ENCODE measurements around the gene CFD.
"Not testable (repeated sequence)": the region's sequence is repeated elsewhere in the genome, so short reads cannot be mapped to it uniquely, and the experiment has no call there.

Gene CFD

GRCh38 chr19:820212-820611, 39.3 kb upstream of the CFD start:
- H3K4me3 Mint-ChIP-seq; H3K27ac Mint-ChIP-seq; H3K36me3 Mint-ChIP-seq (ENCODE audit: low read depth); intact Hi-C loops (cut with micrococcal nuclease): not testable (repeated sequence)
- peaks cover 11% of the 10 kb centered on the region for H3K27me3 Mint-ChIP-seq
- peaks cover 32% of the 10 kb centered on the region for H3K4me1 Mint-ChIP-seq (ENCODE audit: low read depth)
- peaks cover 11% of the 10 kb centered on the region for H3K9me3 Mint-ChIP-seq

DNA sequence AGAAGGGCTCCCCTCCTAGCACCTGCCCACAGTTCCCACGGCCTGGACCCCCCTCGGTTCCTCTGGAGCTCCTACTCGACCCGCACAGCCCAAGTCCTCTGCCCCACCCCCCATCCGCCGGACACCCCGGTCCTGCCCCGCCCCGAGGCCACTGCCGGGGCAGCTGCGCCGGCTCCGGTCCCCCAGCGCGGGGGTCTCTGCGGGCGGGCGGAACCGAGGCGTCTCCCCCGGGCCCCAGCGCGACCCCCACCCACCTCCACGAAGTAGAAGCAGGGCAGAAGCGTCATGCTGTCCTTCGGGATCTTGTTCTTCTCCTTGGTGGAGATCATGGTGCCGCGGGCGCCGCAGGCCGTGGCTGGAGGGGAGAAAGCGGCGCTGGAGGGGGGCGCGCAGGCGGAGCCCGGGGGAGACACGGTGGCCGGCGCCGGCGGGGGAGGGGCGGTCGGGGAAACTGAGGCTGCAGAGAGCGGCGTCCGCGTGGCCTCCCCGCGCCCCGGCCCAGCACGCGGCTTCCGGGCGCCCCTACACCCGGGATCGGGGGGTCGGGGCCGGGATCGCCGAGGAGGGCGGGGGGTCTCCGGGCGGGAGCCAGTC, 38.1 kb upstream of the CFD start:
- peaks cover 32% of the 10 kb centered on the region for H3K4me1 Mint-ChIP-seq (ENCODE audit: low read depth)
- intact Hi-C loops (cut with micrococcal nuclease), result no loop called here
- peaks cover 6% of the 10 kb centered on the region for H3K9me3 Mint-ChIP-seq
- no peaks in the 10 kb centered on the region for H3K36me3 Mint-ChIP-seq (ENCODE audit: low read depth)
- peak overlapping the region; percentile 32 for H3K27ac Mint-ChIP-seq
- H3K27me3 Mint-ChIP-seq, result peaks cover 11% of the 10 kb centered on the region
- H3K4me3 Mint-ChIP-seq, result peak overlapping the region; percentile 73

GRCh38 chr19:821825-822503, 37.5 kb upstream of the CFD start, which contains the start of gene PLPPR3:
Gene PLPPR3 (minus strand): TSS chr19:821955. CDS start chr19:821559, 396 bp downstream.
- Mint-ChIP-seq H3K9me3 (no peaks in the 10 kb centered on the region), H3K4me3 (peak within 1 kb of the TSS; percentile 73), H3K27ac (peak within 1 kb of the TSS; percentile 32), H3K27me3 (peaks cover 11% of the 10 kb centered on the region), H3K4me1 (ENCODE audit: low read depth) (peaks cover 25% of the 10 kb centered on the region), H3K36me3 (ENCODE audit: low read depth) (no peaks in the 10 kb centered on the region)
- intact Hi-C loops (cut with micrococcal nuclease), result no loop called here

DNA sequence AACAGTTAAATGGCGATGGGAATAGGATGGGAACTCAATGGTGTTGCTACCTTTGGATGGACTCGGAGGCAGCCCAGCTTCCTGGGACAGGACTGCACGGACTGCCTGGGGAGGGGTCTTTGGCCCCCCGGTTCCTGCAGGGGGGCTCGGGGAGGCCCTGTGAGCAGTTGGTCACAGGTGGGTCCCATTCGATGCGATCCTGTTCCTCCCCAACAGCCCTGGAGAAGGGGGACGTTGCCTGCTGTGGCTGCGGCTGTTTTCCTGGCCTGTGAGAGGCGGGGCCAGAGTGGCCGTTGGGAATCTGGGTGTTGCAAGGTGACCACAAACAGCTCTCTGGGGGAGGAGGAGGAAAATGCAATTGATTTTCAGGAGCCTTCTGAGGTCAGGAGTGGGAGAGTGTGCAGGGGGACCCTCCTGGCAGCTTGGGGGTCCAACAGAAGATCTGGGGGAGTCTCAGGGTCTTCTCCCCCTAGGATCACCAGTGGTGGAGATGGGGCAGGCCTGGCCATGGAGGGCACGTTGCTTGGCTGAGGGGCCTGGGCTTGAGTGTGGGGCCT, 35.8 kb upstream of the CFD start:
- Mint-ChIP-seq H3K27me3 (peaks cover 12% of the 10 kb centered on the region), H3K36me3 (ENCODE audit: low read depth) (no peaks in the 10 kb centered on the region), H3K4me1 (ENCODE audit: low read depth) (peaks cover 39% of the 10 kb centered on the region), H3K9me3 (no peaks in the 10 kb centered on the region), H3K27ac (peak overlapping the region; percentile 84), H3K4me3 (peak overlapping the region; percentile 21)
- intact Hi-C loops (cut with micrococcal nuclease), result no loop called here

DNA sequence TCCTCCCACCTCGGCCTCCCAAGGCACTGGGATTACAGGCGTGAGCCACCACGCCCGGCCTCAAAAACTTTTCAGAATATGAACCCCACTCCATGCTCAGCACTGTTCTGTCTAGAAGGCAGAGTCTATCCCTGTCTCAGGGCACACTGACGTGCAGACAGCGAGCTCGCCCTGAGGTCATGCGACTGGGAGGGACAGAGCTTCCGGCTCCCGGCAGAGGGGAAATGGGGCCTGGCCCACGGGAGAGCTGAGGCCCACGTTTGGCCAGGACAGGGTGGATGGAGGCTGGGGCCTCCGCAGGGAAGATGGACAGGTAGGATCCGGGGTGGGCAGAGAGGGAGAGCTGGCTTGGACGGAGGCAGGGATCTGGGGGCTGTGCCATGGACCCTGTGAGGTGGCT, 34.6 kb upstream of the CFD start:
- Mint-ChIP-seq H3K4me3 (peak overlapping the region; percentile 67), H3K4me1 (ENCODE audit: low read depth) (peaks cover 49% of the 10 kb centered on the region), H3K9me3 (no peaks in the 10 kb centered on the region), H3K27me3 (peaks cover 22% of the 10 kb centered on the region), H3K36me3 (ENCODE audit: low read depth) (no peaks in the 10 kb centered on the region), H3K27ac (peak overlapping the region; percentile 84)
- intact Hi-C loops (cut with micrococcal nuclease), result no loop called here

DNA sequence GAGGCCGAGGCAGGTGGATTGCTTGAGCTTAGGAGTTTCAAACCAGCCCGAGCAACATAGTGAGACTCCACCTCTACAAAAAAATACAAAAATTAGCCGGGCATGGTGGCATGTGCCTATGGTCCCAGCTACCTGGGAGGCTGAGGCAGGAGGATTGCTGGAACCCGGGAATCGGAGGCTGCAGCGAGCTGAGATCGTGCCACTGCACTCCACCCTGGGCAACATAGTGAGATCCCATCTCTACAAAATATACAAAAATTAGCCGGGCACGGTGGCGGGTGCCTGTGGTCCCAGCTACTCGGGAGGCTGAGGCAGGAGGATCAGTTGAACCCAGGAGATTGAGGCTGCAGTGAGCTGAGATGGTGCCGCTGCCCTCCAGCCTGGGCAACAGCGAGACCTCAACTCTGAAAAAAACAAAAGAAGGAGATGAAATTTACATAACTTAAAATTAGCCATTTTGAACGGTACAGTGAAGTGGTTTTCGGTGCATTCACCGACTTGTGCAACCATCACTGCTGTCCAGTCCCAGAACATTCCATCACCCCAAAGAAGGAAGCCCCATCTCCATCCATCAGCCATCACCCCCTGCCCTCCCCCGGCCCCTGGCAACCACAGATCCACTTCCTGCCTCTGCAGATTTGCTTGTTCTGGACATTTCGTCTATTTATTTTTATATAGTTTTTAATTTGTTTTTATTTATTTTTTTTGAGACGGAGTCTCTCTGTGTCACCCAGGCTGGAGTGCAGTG, 33.4 kb upstream of the CFD start:
- Mint-ChIP-seq H3K9me3 (no peaks in the 10 kb centered on the region), H3K4me1 (ENCODE audit: low read depth) (peaks cover 49% of the 10 kb centered on the region), H3K36me3 (ENCODE audit: low read depth) (no peaks in the 10 kb centered on the region), H3K27ac (peak overlapping the region; percentile 34), H3K27me3 (peaks cover 29% of the 10 kb centered on the region), H3K4me3 (no peak overlapping the region)
- intact Hi-C loops (cut with micrococcal nuclease), result no loop called here

- Mint-ChIP-seq H3K9me3 (no peaks in the 10 kb centered on the region), H3K4me3 (no peak overlapping the region), H3K27ac (peak overlapping the region; percentile 74), H3K4me1 (ENCODE audit: low read depth) (peaks cover 49% of the 10 kb centered on the region), H3K27me3 (peaks cover 36% of the 10 kb centered on the region), H3K36me3 (ENCODE audit: low read depth) (no peaks in the 10 kb centered on the region)
- intact Hi-C loops (cut with micrococcal nuclease), result no loop called here
Observed at GRCh38 chr19:827314-827709, 32.2 kb upstream of the CFD start.

DNA sequence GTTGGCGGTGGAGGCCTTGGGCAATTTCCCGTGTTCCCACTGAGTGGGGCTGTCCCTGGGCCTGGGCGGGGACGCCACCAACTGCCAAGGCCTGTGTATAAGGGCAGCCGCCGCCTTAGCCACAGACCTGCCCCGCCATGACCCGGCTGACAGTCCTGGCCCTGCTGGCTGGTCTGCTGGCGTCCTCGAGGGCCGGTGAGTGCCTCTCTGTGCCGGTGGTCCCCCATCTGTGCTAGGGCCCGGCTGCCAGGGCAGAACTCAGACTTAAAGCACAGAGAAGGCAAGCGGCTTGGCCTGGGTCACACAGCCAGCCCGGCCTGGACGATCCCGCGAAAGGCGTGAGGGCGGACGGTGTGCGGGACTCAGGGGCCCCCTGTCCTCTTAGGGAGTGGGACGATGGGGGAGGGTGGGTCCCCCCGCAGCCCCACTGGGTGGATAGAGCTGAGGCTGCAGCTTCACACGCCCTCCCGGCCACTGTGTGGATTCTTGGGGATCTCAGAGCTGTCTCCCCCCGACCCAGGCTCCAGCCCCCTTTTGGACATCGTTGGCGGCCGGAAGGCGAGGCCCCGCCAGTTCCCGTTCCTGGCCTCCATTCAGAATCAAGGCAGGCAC, 31.6 kb upstream of the CFD start, which contains the start of gene AZU1:
TSS of gene AZU1 (plus strand) at position 128 of the 612 bp plus-strand sequence. CDS start at position 138, 10 bp downstream.
- Mint-ChIP-seq H3K27me3 (peaks cover 34% of the 10 kb centered on the region), H3K27ac (peak within 1 kb of the TSS; percentile 74), H3K4me1 (ENCODE audit: low read depth) (peaks cover 47% of the 10 kb centered on the region), H3K4me3 (peak within 1 kb of the TSS; percentile 55), H3K36me3 (ENCODE audit: low read depth) (no peaks in the 10 kb centered on the region), H3K9me3 (no peaks in the 10 kb centered on the region)
- intact Hi-C loops (cut with micrococcal nuclease), result no loop called here

GRCh38 chr19:829129-829758, 30.2 kb upstream of the CFD start:
- Mint-ChIP-seq H3K9me3 (no peaks in the 10 kb centered on the region), H3K27me3 (peaks cover 29% of the 10 kb centered on the region), H3K27ac (peak overlapping the region; percentile 60), H3K4me3 (no peak overlapping the region), H3K36me3 (ENCODE audit: low read depth) (no peaks in the 10 kb centered on the region), H3K4me1 (ENCODE audit: low read depth) (peaks cover 36% of the 10 kb centered on the region)
- intact Hi-C loops (cut with micrococcal nuclease), result no loop called here

DNA sequence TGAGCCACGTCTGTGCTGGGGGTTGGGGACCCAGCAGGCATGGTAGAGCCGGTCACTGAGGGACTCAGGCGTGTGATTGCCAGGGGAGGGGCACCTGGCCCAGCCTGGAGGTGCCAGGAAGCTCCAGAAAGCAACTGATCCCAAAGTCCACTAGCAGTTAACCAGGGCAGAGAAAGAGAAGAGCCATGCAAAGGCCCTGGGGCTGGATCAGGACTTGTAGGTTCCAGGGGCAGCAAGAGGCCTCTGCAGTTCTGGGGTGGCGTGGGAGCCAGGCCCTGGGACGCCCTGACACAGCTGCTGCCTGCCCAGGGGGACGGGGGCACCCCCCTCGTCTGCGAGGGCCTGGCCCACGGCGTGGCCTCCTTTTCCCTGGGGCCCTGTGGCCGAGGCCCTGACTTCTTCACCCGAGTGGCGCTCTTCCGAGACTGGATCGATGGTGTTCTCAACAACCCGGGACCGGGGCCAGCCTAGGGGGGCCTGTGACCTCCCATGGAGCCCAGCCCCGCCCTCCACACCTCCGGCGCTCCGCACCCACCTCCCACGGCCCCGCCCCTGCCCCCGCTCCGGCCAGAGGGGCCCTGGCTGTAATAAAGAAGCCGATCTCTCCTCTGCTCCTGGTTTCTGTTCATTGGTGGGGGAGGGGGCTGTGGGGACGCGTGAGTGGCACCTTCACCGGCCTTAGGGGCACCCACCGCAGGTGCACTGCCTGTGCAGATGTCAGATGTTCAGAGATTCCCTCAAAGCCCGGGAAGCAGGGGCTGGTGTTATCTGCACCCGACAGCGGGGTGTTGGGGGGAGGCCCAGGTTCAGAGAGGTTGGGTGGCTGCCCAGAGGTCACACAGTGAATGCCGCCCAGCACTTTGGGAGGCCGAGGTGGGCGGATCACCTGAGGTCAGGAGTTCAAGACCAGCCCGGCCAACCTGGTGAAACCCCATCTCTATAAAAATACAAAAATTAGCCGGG, 27.8 kb upstream of the CFD start:
- H3K9me3 Mint-ChIP-seq, result no peaks in the 10 kb centered on the region
- H3K27ac Mint-ChIP-seq, result no peak overlapping the region
- intact Hi-C loops (cut with micrococcal nuclease), result no loop called here
- H3K4me1 Mint-ChIP-seq (ENCODE audit: low read depth), result peaks cover 49% of the 10 kb centered on the region
- H3K36me3 Mint-ChIP-seq (ENCODE audit: low read depth), result no peaks in the 10 kb centered on the region
- H3K27me3 Mint-ChIP-seq, result peaks cover 50% of the 10 kb centered on the region
- H3K4me3 Mint-ChIP-seq, result no peak overlapping the region

DNA sequence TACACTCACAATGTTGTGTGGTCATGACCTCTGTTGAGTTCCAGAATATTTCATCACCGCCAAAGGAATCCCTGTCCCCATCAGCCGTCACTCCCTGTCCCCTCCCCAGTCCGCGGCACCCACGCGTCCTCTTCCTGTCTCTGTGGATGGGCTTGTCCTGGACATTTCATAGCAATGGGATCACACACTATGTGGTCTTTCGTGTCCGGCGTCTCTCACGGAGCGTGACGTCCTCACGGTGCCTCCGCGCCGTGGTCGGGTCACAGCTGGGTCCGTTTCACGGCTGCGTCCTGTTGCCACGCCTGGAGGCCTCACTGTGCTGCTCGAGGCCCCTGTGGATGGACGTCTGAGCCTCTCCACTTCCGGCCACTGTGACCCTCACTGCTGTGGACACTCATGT, 25.2 kb upstream of the CFD start:
- intact Hi-C loops (cut with micrococcal nuclease), result no loop called here
- H3K9me3 Mint-ChIP-seq, result no peaks in the 10 kb centered on the region
- peaks cover 57% of the 10 kb centered on the region for H3K27me3 Mint-ChIP-seq
- no peak overlapping the region for H3K27ac Mint-ChIP-seq
- H3K36me3 Mint-ChIP-seq (ENCODE audit: low read depth), result no peaks in the 10 kb centered on the region
- H3K4me1 Mint-ChIP-seq (ENCODE audit: low read depth), result peaks cover 40% of the 10 kb centered on the region
- no peak overlapping the region for H3K4me3 Mint-ChIP-seq

- intact Hi-C loops (cut with micrococcal nuclease), result no loop called here
Observed at GRCh38 chr19:835210-835810, 24.2 kb upstream of the CFD start.

More at GRCh38 chr19:835210-835810, 24.2 kb upstream of the CFD start:
- H3K9me3 Mint-ChIP-seq, result no peaks in the 10 kb centered on the region
- peaks cover 54% of the 10 kb centered on the region for H3K27me3 Mint-ChIP-seq
- no peaks in the 10 kb centered on the region for H3K36me3 Mint-ChIP-seq (ENCODE audit: low read depth)
- peaks cover 40% of the 10 kb centered on the region for H3K4me1 Mint-ChIP-seq (ENCODE audit: low read depth)
- no peak overlapping the region for H3K4me3 Mint-ChIP-seq
- H3K27ac Mint-ChIP-seq, result no peak overlapping the region

Measured in dendritic cell treated with granulocyte-macrophage colony-stimulating factor and Interleukin-4, amounts not matched to agents 40 ng/mL and 50 ng/mL, for 4 days (primary cell).